GM18909 (cell line): ENCODE results near the gene PAIP2.

Experiments
- ATAC-seq: cut with Tn5 transposase; IDR thresholded peaks from one replicate; pipeline ENCODE4 v1.9.1; 2021; ENCODE audit warnings: mild to moderate bottlenecking; ENCODE audit not compliant: unreplicated experiment, poor library complexity

Gene PAIP2

DNA sequence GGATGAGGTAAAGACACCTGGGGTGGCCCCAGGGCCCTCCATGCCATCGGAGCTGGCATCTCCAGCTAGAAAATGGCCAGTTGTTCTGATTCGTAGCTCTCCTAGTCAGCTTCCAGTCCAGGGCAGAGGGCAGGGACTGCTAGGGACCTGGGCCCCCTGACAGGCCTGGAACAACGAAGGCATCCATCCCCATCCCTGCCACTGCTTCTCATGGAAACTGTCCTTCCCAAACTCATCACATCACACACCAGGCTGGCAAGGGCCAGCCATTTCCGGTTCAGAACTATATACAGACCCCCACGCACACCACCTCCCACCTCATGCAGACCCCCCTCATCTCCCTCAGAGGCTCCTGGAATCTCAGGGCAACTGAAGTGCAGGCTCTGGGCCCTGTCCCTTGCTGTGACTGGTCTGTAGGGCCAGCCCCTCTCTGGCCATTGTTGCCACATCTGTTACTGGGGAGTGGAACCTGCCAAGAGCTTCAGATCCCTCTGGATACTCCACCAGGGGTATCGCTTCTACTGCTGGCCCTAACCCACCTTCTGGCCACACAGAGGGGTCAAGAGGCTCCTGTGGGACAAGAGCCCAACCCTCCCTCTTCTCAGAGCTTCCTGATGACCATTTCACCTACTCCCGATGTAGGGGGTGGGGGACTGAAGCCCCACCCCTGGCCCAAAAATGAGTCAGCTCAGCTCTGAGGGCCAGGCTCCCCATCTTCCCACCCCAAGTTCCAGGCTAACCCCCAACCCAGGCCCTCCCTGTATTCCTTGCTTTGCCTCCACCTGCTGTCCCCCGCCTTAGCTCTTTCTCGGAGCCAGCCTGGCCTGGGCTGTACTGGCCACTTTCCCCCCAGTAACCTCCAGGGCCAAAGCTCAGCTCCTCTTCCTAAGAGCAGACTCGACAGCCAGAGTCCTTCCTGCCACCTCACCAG, 49.2 kb downstream of the PAIP2 start:
- no peak for ATAC-seq

DNA sequence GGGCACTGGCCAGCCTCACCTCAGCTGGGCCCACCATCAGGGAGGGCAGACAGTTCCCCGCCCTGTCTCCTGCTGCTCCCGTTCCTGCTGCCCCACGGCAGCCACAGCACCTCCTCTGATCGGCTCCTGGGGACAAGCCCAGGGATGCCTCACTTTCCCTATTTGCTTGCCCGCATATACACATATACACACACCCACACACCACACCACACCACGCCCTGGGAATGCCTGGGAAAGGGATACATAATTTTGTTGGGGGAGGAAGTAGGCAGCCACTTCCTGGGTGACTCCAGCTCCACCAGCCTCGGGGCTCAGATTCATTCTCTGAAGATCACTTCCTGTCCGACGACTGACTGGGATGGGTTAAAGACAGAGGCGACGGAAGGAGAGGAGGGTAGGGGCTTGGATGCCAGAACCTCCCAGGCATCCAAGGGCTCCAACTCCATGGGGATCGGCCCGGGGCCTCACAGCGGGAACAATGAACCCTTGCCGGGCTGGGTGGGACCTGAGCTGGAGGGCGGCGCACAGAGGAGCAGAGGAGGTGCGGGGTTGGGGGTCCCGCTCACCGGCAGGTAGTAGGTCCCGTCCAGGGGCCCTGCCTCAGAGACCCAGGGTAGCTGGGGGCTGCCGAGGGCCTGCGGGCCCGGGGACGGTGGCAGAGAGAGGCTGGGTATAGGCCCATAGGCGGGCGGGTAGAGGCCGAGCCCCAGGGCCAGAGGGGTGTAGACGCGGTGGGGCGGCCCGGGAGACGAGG, 50.1 kb downstream of the PAIP2 start:
- no peak for ATAC-seq

DNA sequence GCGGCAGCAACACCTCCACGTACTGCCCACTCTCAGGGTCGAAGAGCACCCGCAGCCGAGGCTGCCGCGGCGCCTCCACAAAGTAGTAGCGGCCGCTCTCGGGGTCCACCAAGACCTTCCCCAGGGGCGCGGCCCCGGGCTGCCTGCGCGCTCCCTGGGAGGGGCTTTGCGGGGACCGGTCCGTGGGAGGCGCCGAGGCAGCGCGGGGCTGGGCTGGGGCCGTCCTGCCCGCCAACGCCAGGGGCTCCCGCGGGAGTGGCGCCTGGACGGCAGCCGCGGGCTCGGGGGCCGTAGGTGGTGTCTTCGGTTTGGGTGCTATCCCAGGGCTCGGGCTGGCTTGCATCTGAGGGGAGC, 50.6 kb downstream of the PAIP2 start:
- ATAC-seq = no peak

GRCh38 chr5:139392678-139393496, 51.2 kb downstream of the PAIP2 start:
- peak; percentile 54 for ATAC-seq

DNA sequence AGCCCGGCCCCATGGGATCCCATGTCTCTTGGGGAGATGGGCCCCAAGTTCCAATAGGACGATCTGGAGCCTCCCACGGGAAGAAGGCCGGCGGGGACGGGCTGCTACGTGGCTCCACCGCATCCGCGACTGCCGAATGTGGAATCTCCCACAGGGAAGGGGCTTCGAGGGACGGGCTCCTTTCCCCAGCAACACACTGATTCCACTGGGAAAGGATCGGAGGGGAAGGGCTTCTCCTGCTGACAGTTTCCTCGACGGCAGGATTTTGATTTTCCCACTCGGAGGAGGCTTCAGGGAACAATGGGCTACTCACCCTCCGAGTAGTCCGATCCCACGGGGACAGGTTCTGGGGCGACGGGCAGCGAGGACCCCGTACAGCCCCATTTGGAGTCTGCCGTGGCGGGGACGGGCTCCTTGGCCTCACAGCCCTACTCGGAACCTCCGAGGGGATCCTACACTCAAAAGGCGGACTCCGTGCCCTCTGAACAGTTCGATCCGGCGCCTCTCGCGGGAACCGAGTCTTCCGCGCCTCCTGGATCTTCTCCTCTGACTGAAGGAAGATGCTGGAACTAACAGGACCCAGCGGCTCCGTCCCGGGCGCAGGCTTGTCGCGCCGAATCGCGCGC, 52.0 kb downstream of the PAIP2 start:
- no peak for ATAC-seq

GRCh38 chr5:139394123-139394653, 52.5 kb downstream of the PAIP2 start:
- ATAC-seq = no peak

DNA sequence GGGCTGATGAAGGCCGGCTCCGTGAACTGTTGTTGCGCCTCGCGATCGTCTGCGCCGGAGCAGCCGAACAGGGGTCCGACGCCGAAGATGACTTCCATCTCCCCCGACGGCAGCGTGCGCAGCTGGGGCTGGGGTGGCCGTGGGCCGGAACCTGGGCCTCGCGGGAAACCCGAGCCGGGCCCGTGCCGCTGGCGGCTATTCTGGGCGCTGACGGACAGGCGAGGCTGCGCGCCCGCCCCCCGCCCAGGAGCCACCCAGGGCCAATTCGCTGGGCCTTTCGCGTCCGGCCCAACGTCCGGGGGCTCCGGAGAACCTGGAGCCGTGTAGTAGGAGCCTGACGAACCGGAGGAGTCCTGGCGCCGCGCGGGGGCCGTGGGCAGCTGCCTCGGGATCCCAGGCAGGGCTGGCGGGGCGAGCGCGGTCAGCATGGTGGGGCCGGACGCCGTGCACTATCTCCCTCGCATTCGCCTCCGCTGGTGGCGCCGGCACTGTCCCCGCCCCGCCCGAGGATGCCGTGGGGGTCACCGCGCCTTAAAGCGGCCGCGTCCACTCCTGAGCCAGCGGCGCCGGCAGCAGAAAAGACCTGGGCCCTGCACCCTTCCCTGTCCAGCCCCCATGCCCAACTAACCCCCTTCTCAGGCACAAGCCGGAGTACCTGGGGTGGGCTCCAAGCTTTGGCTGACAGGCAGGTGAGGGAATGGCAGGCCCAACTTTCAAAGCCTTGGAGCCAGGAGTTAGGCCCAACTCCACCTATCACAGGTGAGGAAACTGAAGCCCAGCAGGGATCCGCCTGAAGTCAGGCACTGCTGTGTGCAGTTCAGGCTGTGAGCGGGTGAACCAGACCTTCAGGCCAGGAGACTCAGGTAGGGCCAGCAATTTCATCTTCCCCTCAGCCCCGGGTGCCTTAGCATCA, 53.3 kb downstream of the PAIP2 start, which contains the start of gene PROB1:
PROB1 (minus strand) TSS at position 451 of the 913 bp plus-strand sequence; CDS start at position 428, 23 bp downstream.
- no peak for ATAC-seq

DNA sequence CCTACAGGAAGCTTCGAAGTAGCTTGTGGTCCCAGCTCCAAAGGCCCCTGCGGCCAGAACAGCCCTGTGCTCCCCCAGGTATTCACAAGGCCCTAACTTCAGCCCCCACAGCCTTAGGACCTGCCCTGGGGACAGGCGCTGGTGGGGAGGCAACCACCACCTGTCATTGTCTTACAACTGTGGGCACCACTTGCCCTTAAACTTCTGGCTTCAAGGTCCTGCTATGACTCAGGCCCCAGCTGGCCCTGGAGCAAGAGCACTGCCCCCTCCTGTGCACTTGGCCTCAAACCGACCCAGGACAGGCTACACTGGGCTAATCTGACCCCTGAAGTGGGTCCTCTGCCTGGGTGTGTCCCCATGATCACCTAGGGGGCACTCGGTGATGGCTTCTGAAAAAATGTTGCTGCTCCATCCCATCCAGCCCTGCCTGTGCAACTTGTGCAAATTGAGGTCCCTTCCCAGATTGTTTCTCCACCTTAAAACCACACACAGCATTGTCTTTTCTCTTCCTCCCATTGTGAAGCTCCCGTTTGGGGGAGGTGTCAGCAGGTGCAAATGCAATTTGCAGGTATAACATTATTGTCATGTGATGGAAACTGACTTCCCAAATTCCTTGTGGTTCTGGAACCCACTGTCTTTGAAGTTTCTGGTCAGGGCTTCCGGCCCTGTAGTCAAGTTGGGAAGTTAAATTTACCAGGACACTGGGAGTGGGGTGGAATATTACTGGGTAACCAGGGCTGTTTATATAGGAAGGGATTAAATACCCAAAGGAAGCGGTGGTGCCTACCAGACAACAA, 54.4 kb downstream of the PAIP2 start:
- no peak for ATAC-seq

DNA sequence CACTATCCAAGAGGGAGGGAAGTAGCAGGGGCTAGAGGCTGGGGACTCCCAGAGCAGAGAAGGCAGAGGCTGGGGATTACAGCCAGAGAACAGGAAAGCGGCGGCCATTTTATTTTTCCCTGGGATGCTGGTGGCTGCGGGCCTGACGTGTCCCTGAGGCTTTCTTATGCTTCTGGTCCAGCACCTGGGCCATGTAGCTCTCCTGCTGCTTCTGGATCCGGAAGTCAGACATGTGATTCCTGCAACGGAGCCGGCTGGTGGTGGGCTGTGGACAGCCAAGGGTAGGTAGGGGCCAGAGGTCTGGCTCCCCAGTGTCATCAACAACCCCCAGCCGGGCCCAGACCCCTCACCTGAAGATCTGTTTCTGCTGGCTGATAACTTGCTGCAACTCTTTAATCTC, 55.0 kb downstream of the PAIP2 start:
- no peak for ATAC-seq

GRCh38 chr5:139397921-139398320, 56.3 kb downstream of the PAIP2 start:
- no peak for ATAC-seq

DNA sequence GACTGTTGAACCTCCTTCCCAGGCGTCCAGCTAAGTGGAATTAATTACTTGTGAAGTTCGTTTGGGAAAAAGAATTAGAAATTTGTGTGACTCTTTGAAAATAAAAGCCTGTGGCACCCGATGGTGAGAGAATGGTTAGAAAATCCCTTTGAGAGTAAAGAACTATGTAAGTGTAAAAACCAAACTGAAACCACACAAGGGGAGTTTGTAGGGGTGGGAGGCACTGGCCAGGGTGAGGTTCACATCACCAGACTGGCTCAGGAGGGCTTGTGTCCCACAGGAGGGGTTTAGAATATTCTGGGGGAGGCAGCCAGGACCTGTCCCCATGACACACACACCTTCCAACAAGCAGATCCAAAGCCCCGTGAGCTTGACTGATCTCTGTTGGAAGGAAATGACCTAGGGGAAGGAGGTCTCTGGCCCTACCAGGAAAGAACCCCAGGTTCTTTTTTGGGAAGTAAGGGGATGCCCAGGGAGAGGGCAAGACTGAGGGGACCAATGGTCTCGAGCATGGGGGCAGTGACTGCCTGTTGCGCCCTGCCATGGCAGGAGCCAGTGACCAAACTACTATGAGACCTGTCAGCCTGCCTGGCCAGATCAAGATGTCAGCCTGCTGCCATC, 58.0 kb downstream of the PAIP2 start:
- no peak for ATAC-seq

- no peak for ATAC-seq
Measured at GRCh38 chr5:139401546-139401945, 59.9 kb downstream of the PAIP2 start.

DNA sequence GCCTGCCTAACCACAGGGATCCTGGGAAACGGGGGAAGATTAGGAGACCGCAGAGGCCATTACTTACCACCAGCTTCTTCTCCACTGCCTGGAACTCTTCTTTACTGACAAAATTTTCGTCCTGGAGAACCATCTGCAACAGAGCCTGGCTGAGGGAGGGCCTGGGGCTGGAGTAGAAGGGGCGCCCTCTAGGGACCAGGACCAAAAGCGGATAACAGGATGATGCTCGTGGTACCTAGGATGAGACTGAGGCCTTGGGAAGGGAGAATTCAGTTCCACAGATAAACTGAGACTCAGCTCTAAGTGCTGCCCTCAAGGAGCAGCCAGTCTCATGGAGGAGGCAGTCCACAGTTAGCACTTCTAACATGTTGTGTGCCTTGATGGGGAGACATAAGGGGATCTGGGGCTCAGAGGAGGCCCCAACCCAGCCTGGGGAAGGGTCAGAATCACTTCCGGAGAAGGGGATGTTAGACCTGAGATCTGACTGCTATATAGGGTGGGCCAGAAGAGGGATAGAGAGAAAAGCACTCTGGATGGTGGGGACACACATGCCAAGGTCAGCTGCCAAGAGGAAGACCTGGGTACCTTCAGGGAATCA, 61.0 kb downstream of the PAIP2 start:
- ATAC-seq = no peak

DNA sequence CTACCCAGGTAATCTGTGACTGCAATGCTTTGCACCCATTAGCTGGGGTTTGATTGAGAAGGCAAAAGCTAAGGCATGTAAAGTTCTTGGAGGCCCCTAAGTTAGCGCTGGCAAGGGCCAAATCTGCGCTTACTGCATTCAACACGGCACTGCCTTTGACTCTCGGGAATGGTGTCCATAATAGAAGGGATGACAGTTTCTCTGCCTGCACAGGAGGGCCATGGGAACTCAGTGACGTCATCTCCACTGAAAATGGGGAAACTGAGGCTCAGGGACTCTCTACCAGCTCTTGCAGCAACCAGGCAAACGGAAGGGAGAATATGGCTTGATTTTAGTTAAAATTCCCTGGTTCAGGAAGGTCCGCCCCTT, 61.7 kb downstream of the PAIP2 start:
- ATAC-seq = peak; percentile 3

- peak; percentile 86 for ATAC-seq
Measured at GRCh38 chr5:139403787-139404483, 62.3 kb downstream of the PAIP2 start, which contains the start of gene SPATA24. Gene SPATA24, minus strand, starts transcription at chr5:139404089. Its CDS starts 29 bp downstream, at chr5:139404060.

DNA sequence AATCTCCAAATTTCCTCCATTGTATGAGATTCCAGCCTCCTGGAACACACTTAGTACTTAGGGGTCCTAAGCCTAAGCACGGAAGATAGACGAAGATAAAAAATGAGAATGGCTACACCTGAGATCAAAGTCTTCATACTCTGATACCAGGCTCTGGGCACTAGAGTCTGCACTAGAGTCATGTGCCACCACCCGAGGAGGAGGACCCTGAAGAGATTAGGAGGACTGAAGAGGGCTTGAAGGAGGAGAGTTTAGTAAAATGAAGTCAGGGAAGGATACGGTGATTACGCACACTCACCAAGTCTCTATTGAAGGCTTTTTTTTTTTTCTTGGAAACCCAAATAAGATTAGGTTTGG, 62.8 kb downstream of the PAIP2 start:
- no peak for ATAC-seq

GRCh38 chr5:139406963-139407362, 65.3 kb downstream of the PAIP2 start:
- no peak for ATAC-seq
